Dedifferentiated amniotic fluid mesenchymal stem cell (primary cell): ENCODE measurements around the gene HOXD1.
A peak's percentile ranks its signal among the peaks of the same experiment; 100 is the strongest.

Source experiments
- DNase-seq: peaks from one replicate; pipeline ENCODE4 v3.0.0-alpha.2; 2016; ENCODE audit errors: extremely low spot score

The HOXD1 gene

DNA sequence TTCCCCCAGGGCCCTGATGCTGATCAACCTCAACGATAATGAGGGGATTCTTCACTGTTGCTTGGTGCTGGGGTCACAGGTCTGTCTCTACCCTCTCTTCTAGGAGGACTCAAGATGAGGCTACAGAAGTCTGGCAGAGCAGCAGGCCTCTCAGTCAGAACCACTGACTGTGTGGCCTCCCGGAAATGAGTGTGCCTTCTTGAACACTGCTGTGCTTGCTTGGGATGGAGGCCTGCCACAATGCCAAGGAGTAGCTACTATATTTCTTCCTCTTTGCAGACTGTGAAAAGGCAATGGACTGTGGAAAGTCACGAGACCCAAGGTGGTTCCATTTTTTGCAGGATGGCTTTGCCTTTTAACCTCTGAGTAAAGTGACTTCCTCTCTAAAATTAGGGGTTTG lies 5.8 kb upstream of the HOXD1 start:
- DNase-seq, result no peak

DNA sequence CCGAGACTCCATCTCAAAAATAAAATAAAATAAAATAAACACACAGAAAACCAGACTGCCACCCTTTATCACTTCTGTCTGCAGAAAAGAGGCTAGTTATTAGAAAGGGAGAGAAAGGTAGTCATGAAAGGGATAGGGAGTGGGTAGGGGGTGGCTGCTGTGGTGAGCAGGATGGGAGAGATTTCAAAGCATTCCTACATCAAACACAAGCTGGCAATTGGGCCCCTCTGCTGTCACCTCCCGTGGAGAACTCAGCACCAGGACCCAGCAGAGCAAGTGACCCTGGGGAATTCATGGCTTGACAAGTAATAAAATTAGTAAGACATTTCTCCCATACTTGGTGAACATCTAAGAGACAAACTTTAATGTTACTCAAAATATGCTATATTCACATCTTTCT lies 3.7 kb upstream of the HOXD1 start:
- no peak for DNase-seq

DNA sequence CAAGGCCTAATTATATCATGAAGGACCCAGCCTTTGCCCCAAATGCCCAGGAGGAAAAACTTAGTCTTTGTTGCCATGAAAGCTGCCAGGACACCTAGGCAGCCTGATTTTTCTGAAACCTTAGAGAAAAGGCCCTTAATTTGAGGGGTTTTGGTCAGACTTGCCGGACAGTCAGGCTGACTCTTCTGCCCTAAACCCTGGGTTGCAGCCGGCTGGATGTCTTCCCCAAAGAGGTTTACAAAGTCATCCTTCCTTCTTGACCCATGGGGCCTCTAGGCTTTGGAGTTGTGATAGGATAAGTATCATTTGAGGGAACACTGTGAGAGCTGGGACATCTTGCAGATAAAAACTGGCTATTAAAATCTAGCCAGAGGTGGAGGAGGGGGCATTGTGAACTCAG lies 2.4 kb upstream of the HOXD1 start:
- DNase-seq, result no peak

DNA sequence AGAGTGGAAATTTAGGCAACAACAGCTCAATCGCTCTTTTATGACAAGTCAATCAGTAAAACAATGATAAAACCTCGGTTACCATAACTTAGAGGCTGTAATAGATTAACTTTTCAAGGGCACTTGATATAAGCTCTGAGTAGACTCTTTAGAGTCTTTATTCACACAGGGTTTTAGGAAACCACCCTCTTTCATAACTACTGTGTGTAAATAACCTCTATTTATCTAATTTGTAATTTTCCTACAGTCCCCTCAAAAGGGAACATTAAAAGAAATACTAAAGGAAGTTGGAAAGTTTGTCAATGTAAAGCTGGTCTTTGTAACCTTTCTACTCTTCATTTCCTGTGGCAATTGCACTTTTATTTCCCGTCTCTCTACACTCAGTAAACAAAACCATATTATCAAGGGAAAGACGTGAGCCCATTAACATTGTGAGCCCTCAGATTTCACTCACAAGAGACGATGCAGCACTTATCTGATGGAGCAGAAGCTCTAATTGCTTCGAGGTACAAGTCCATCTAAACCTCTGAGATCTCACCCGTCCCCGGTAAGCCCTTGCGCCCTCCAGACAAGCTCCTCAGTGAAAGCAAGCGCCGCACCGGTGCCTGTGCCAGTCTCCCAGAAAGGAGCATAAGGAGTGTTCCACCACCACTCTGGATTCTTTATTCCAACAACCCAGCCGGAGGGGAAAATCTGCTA lies 1.1 kb upstream of the HOXD1 start:
- no peak for DNase-seq

DNA sequence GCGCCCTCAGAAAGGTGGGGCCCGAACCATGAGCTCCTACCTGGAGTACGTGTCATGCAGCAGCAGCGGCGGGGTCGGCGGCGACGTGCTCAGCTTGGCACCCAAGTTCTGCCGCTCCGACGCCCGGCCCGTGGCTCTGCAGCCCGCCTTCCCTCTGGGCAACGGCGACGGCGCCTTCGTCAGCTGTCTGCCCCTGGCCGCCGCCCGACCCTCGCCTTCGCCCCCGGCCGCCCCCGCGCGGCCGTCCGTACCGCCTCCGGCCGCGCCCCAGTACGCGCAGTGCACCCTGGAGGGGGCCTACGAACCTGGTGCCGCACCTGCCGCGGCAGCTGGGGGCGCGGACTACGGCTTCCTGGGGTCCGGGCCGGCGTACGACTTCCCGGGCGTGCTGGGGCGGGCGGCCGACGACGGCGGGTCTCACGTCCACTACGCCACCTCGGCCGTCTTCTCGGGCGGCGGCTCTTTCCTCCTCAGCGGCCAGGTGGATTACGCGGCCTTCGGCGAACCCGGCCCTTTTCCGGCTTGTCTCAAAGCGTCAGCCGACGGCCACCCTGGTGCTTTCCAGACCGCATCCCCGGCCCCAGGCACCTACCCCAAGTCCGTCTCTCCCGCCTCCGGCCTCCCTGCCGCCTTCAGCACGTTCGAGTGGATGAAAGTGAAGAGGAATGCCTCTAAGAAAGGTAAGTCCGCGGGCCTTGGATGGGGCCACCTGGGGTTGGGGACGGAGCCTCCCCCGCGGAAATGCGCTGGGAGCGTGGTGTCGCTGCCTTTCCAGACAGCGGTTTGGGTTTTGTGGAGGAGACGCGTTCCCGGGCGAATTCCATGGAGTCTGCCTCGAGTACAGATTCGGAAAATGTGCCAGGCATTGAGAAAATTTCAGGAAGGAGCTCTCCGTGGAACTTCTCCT lies 559 bp downstream of the HOXD1 start:
- DNase-seq, result no peak

DNA sequence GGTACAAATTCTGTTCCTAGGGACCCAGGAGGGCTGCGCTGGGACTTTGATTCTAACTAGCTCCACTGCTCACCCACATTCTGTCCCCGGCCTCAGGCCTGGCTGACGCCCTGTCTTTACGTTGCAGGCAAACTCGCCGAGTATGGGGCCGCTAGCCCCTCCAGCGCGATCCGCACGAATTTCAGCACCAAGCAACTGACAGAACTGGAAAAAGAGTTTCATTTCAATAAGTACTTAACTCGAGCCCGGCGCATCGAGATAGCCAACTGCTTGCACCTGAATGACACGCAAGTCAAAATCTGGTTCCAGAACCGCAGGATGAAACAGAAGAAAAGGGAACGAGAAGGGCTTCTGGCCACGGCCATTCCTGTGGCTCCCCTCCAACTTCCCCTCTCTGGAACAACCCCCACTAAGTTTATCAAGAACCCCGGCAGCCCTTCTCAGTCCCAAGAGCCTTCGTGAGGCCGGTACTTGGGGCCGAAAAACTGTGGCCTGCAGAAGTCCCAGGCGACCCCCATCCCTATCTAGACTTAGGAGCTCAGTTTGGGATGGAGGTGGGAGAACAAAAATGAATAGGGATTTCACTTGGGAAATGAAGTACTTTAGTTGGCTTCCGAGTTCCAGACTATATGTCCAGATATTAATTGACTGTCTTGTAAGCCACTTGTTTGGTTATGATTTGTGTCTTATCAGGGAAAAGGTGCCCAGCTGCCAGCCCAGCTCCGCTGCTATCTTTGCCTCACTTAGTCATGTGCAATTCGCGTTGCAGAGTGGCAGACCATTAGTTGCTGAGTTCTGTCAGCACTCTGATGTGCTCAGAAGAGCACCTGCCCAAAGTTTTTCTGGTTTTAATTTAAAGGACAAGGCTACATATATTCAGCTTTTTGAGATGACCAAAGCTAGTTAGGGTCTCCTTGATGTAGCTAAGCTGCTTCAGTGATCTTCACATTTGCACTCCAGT lies 1.5 kb downstream of the HOXD1 start:
- no peak for DNase-seq

DNA sequence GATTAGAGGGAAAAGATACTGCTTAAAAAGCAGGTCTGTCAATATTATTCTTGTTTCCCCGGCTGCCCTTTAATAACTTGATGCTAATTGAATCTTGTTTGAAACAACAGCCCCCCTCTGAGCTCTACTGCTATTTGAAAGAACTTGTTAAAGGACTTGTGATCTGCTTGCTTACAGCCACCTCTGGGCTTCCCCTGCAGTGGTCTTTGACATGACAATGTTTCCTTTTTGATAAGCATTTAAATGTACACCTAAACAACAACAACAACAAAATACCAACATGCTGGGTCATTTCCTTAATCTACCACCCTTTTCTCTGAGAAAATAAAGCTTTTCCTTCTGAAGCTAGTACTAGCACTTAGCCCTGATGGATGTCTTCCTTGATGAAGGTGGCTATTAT lies 3.9 kb downstream of the HOXD1 start:
- no peak for DNase-seq

DNA sequence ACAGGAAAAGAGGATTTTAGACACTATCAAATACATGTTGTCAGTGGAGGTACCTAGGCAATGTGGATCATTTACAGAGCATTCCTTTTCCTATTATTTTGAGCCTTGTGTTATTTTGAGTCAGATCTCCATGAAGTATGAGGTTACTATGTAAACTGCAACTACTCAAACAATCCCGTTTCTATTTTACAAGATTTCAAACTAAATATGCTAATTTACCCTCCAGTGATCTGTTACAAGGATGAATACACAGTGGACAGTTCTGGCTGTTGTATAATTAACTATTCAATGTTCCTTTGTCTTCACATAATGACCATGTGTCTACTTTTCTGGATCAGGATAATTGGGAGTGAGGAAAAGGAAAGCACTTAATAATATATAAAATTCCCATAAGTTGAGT lies 4.6 kb downstream of the HOXD1 start:
- no peak for DNase-seq

DNA sequence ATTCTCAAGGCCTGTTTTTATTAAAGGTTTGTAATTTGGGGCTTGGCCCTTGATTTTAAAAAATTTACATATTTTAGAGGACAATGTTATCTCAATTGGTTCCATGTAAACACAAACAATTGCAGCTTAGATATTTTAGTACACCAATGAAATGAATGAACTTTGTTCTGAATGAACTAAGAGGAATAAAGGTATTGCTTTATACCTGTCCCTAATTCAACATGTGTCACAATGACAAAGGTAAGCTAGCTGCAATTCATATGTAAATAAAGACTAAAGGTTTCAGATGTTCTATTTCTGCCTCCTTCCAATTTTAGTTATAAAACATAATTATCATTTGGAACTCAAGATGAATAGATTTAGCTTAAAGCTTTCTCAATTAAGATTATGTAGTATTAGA lies 11.4 kb downstream of the HOXD1 start:
- no peak for DNase-seq

DNA sequence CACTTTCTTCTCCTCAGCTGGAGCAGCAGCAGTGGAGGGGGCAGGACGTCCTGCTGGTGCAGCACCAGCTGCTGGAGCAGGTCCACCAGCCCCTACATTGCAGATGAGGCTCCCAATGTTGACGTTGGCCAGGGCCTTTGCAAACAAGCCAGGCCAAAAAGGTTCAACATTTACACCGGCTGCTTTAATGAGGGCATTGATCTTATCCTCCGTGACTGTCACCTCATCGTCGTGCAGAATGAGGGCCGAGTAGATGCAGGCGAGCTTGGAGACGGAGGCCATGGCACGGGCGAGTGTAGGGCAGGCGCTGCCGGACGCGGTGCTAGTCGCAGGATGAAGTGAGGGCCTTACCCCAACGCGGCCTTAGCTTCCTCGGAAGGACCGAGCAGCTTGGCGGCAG lies 12.5 kb downstream of the HOXD1 start:
- DNase-seq, result no peak

DNA sequence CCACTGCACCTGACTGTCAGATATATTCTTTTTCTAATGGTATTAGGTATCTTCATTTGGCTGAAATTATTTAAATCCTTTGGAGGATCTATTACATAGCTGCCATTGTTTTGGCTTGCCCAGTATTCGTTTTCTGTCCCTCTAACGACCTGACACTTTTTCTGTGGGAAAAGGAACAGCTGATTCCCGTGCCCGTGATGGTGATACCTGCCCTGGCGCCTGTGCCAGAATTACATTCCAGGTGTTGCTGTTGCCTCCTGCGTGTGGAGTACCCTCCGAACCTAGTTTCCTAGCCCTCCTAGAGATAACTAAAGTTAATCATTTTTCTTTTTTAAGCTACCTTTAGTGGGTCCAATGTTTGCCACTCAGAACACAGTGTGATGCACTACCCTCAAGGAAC lies 14.0 kb downstream of the HOXD1 start:
- DNase-seq, result no peak

DNA sequence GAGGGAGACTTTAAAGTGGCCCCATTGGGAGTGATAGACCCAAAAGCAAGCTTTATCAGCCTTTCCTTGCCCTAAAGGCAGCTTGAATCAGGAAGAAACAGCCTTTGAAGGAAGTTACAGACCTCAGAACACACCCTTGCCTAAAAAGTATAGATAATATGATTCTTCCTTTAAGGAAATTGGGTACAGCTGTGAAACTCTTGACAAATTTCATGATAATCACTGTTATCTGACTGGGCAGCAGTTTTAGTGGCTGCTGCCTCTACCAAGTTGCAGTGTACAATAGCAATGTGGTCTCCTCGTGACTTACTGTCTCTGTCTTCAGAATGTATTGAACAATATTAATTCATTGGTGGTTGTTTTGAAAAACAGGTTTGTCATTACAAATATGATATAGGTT lies 16.7 kb downstream of the HOXD1 start:
- DNase-seq, result no peak

DNA sequence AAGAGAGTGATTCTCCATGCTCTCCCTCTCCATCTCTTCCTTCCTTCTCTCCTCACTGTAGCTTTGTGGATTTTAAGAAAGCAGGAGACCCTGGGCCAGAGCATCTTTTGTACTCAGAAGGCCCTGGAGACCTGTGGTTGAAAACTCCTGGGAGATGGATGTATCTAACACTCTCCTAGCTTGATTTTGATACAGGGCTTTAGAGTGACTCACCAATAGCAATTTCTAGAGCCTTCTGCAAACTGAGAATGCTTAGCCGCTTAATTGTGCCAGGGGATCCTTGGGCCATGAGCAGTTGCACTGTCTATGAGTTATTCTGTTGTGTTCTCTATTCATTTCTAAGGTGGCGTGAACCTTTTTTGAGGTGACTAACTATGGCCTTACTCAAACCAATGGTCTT lies 17.7 kb downstream of the HOXD1 start:
- DNase-seq, result no peak

DNA sequence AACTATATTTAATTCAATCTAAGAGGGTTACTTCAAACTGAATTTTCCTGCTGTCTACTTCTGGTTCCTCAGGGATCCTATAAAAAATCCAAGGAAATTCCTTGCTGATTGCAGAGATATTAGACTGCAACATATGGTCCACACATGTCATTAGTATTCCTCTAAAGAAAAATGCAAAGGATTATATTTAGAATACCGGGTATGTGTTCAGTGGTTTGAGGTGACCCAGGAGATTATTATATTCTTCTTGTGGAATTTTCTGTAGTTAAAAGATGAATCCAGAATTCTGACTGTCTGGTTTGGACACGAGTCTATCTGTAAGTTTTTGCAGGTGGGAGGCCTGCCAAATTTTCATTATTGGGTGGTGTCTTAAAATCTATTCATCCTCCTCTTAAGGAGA lies 18.2 kb downstream of the HOXD1 start:
- DNase-seq, result no peak

DNA sequence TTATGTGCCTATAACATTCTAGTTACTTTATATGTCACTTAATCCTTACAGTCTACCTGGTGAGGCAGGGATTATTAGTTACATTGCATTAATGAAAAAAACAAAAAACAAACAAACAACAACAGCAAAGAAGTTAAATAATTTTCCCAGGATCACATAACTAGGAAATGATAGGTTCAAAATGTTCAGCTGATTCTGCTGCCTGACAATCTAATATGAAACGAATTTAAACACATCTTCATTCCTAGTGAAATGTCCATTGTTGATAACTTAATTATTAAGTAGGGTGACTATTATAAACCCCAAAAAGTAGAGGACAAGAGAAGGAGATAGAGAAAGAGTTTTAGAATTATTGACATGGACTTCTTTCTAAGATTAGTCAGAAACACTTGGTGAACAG lies 22.6 kb downstream of the HOXD1 start:
- DNase-seq, result no peak

DNA sequence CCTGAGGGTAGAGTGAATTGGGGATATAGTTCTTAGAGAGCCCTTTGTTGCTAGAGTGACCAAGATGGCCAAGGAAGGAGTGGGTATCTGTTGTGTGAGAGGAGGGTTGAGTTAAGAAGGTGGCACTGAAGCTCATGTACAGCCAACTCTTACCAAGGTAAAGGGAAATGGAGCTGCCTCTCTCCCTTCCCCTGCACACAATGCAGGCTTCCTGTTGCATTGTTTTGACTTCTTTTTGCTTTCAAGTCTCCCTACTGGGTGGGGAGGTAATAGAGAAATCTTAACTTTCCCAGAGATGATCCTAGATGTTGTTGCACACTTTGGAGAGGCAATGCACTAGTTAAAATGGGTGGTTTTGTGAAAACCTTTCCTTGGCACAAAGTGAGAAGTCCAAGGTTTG lies 23.8 kb downstream of the HOXD1 start:
- peak; percentile 8 for DNase-seq

DNA sequence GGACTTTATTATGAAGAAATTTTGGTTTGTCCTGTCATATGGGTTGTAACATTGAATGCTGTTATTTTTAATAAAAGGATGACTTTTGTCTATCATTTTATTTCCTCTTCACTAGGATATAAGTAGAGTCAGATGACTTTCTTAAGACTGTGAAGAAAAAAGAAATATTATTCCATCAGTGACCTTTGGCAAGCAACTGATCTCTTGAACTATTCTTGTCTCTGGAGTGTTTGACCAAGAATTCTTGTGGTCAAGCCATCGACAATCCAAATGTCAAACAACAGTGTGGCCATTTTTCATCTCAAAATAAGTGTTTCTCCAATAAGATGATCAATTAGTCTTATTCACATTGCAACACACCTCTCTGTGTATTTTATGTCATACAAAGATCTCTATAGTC lies 24.9 kb downstream of the HOXD1 start:
- DNase-seq, result no peak

DNA sequence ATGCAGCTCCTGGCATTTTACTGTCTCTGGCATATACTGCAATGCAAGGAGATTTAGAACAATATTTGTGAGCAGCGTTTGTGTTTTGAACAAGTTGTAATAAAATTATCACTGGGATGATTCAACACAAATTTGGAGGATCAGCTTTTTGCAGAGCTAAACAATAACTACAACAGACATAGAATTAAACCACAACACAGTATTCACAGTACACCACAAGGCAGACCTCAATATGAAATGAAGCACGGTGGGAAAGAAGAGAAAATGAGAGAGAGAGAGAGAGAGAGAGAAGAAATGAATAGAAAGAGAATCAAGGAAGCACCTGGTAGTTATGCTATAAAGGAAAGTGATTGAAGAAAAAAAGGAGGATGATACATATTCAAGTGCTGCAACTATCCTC lies 39.4 kb downstream of the HOXD1 start:
- no peak for DNase-seq

DNA sequence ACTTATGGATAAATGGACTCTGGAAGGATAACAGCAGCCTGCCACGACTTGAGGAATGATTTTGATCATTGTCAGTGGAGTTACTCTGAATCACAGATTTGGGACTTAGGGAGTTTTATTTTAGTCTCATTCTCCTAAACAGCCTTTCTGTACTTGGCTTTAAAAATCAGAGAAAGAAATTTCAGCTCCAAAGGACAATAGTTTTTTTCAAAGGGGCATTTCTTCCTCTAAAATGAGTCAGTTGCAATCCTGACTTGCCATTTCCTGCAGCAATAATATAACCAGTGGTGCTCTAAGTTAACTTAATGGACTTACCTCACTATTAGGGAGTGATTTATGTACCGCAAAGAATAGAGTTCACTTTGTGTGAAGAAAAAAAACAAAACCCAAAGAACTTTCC lies 45.7 kb downstream of the HOXD1 start:
- peak; percentile 9 for DNase-seq

DNA sequence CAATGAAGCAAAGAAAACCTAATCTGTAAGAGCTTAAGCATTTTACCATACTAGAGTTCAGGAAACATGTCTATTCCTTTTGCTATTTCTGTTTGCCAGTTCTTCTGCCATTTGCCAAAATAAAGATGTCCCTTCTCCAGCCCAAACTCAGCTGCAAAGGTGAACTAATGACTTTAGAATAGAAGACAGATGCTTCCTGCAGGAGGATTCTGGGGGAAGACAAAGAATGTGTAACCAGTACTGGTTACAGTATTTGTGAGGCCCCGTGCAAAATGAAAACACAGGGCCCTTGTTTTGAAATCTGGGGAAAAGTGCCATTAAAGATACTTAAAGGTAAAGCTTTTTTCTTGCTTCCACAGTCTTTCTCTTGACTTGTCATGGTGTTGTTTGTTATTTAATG lies 46.5 kb downstream of the HOXD1 start:
- peak; percentile 11 for DNase-seq

DNA sequence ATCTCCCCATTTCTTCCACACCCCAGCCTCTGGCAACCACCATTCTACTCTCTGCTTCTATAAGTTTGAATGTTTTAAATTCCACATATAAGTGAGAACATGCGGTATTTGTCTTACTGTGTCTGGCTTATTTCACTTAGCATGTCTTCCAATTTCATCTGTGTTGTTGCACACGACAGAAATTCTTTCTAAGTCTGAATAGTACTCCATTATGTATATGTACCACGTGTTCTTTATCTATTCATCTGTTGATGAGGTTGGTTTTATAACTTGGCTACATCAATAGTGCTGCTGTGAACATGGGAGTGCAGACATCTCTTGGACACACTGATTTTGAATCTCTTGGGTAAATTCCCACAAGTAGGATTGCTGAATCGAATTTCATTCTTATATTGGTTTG lies 49.0 kb downstream of the HOXD1 start:
- DNase-seq, result peak; percentile 3

DNA sequence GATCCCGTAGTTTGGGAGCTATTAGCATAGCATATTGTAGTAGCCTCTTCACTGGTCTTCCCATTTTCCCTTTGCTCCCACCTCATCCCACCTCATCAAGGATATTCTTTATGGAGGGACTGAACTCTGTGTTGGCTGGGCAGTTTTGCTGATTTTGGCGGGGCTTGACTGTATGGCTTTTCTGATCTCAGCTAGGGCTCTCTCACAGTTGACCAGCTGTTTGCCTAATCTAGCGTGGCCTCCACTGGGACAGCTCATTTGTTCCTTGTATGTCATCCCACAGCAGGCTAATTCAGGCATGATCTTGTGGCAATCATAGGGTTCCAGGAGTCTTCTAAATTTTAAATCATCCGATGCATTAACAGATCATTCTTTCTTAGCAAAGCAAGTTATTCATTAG lies 50.6 kb downstream of the HOXD1 start:
- peak; percentile 6 for DNase-seq
